ENCODE data around the gene TXLNG.

The TXLNG gene

GRCh38 chrX:16785247-16786138, 773 bp upstream of the TXLNG start:
- DNase-seq (ENCODE audit: low read depth): no peak

GRCh38 chrX:16786791-16787735, 797 bp downstream of the TXLNG start:
- DNase-seq (ENCODE audit: low read depth): peak; percentile 34

- no peak for DNase-seq (ENCODE audit: low read depth)
Observed at GRCh38 chrX:16788477-16788876, 2.2 kb downstream of the TXLNG start.

GRCh38 chrX:16796298-16796697, 10.0 kb downstream of the TXLNG start:
- no peak for DNase-seq (ENCODE audit: low read depth)

- DNase-seq (ENCODE audit: low read depth): no peak
Observed at GRCh38 chrX:16797358-16797757, 11.1 kb downstream of the TXLNG start.

- DNase-seq (ENCODE audit: low read depth): no peak
Observed at GRCh38 chrX:16797841-16798240, 11.6 kb downstream of the TXLNG start.

- DNase-seq (ENCODE audit: low read depth): no peak
Observed at GRCh38 chrX:16804923-16805464, 18.7 kb downstream of the TXLNG start.

- no peak for DNase-seq (ENCODE audit: low read depth)
Observed at GRCh38 chrX:16807548-16807947, 21.3 kb downstream of the TXLNG start.

GRCh38 chrX:16807976-16808542, 21.8 kb downstream of the TXLNG start:
- no peak for DNase-seq (ENCODE audit: low read depth)

- no peak for DNase-seq (ENCODE audit: low read depth)
Observed at GRCh38 chrX:16814597-16814996, 28.3 kb downstream of the TXLNG start.

GRCh38 chrX:16819634-16820033, 33.4 kb downstream of the TXLNG start:
- no peak for DNase-seq (ENCODE audit: low read depth)

GRCh38 chrX:16822723-16823122, 36.5 kb downstream of the TXLNG start:
- no peak for DNase-seq (ENCODE audit: low read depth)

GRCh38 chrX:16825264-16826035, 39.2 kb downstream of the TXLNG start:
- DNase-seq (ENCODE audit: low read depth): no peak

- no peak for DNase-seq (ENCODE audit: low read depth)
Observed at GRCh38 chrX:16826207-16826606, 39.9 kb downstream of the TXLNG start.

- DNase-seq (ENCODE audit: low read depth): no peak
Observed at GRCh38 chrX:16827225-16827624, 41.0 kb downstream of the TXLNG start.

- no peak for DNase-seq (ENCODE audit: low read depth)
Observed at GRCh38 chrX:16828124-16828908, 42.0 kb downstream of the TXLNG start.

GRCh38 chrX:16832301-16832700, 46.0 kb downstream of the TXLNG start:
- no peak for DNase-seq (ENCODE audit: low read depth)

GRCh38 chrX:16834806-16835205, 48.5 kb downstream of the TXLNG start:
- DNase-seq (ENCODE audit: low read depth): no peak

GRCh38 chrX:16836371-16836770, 50.1 kb downstream of the TXLNG start:
- no peak for DNase-seq (ENCODE audit: low read depth)
